Placental pericyte (primary cell): ENCODE measurements around the gene OPHN1. TPM values are rescaled to one million over a fixed set of nuclear protein-coding genes. Genes with fewer than 3 reads are reported as not detected.

Source experiments
- small RNA-seq: library from RNA; depleted of rRNA; stranded (forward); fragments of <200 nt; gene quantifications from one replicate; pipeline ENCODE3, GENCODE V24; 2012; ENCODE audit warnings: low replicate concordance
- total RNA-seq: library from RNA; depleted of rRNA; stranded (reverse); fragments of >200 nt; gene quantifications from 2 replicates; pipeline ENCODE4 v1.2.3, GENCODE V29; 2012

OPHN1 gene
- total RNA-seq: 3.1 and 7.4 TPM in 2 replicates

GRCh38 chrX:68433155-68433980 is at the start of gene OPHN1:
OPHN1 (minus strand) TSS chrX:68433495; CDS start chrX:68433020, 475 bp downstream.

Small RNA genes lying within 50 kb of the gene (small RNA-seq; reads per million reads assigned to genes)
- gene RF00019 (not detected), gene RNU6-1225P (0.55 reads per million, percentile 22 among the genes with 10 or more reads in this experiment)

Other genes starting within 250 kb of the OPHN1 start
- 39.4 and 46.4 TPM in 2 replicates for gene YIPF6, start 65.6 kb upstream of the OPHN1 start, total RNA-seq
- gene STARD8, start 214.2 kb upstream of the OPHN1 start, total RNA-seq: 0.22 and 0.86 TPM in 2 replicates